ENCODE measurements around the gene PHLDA3. TPM values are rescaled to one million over a fixed set of nuclear protein-coding genes. Genes with fewer than 3 reads are reported as not detected.
"Not testable (repeated sequence)": the region's sequence is repeated elsewhere in the genome, so short reads cannot be mapped to it uniquely, and the experiment has no call there.

The PHLDA3 gene
- polyA plus RNA-seq, 2 of the 4 experiments (the other 2 are of a cell fraction) = 40.5 to 91.1 TPM

- ChIA-PET CTCF (interaction anchor here (2.3 to 34.3 kb wide), 5 partner anchors 10 to 40 kb away, joined by 9 to 1452 read pairs (median 188); partner anchors contain the start of genes CSRP1 and PHLDA3), POLR2A (interaction anchor here (0.5 kb wide), 1 partner anchor 13 kb away, joined by 3 read pairs; no protein-coding TSS in a partner anchor)
- 79% methylated on average over 8 of the region's 8 CpGs for WGBS (ENCODE audit: missing lambda C conversion rate)
- TF ChIP-seq ELK1 (IDR thresholded peaks at IDR 0.05; ENCODE audit: low read depth, low read length) (no peak), TP53 (CRISPR knock-in tag; IDR thresholded peaks at IDR 0.05) (no peak), RAD21 (conservative IDR thresholded peaks at IDR 0.05 in 1 of 2, IDR thresholded peaks at IDR 0.05 in 1 of 2) (no peak), PBX3 (IDR thresholded peaks at IDR 0.05) (no peak), POLR2AphosphoS2 (conservative IDR thresholded peaks at IDR 0.05; ENCODE audit: low read length) (no peak), GATA3 (IDR thresholded peaks at IDR 0.05; ENCODE audit: borderline replicate concordance) (no peak)
- DNase-seq (ENCODE audit: low read depth in 1 of 2, low spot score in 1 of 2) (no peak), ATAC-seq (no peak), FAIRE-seq (no peak)
- Histone ChIP-seq H3K27ac (peak overlapping the region; percentile 7 to 75; a peak in 3 of 6 replicates), H3K4me1 (peaks cover 49% of the 10 kb centered on the region), H3K4me3 (no peak overlapping the region), H3K9me3 (no peaks in the 10 kb centered on the region), H3K4me2 (peak overlapping the region; percentile 53)
Measured at GRCh38 chr1:201475915-201476669, 7.1 kb upstream of the PHLDA3 start.

GRCh38 chr1:201475130-201475529 lies 6.1 kb upstream of the PHLDA3 start:
- CTCF ChIA-PET = interaction anchor here (2.3 to 34.3 kb wide), 5 partner anchors 9 to 39 kb away, joined by 9 to 1452 read pairs (median 188); partner anchors contain the start of genes CSRP1 and PHLDA3
- DNase-seq (ENCODE audit: low read depth in 1 of 2, low spot score in 1 of 2) (peak in 1 of 2 experiments; percentile 71), FAIRE-seq (no peak)

DNA sequence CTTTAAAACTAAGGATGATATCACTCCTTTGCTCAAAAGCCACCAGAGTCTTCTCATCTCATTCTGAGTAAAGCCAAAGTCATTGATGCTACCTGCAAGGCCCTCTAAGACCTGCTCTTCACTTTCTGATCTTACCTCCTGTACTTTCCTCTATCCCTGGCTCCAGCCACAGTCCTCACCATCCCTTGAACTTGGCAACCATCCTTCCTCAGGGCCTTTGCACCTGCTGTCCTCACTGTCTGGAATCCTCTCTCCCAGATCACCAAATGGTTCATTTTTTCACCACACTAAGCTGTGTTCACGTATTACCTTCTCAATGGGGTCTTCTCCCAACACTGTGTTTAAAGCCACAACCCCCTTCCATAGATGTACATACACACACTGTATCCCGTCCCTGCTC lies 4.3 kb upstream of the PHLDA3 start:
- ChIA-PET POLR2A (interaction anchor here (1.8 kb wide), 1 partner anchor 13 kb away, joined by 6 read pairs; no protein-coding TSS in a partner anchor), CTCF (interaction anchor here (0.9 to 15.2 kb wide), 6 partner anchors 6 to 320 kb away, joined by 3 to 318 read pairs (median 4); no protein-coding TSS in a partner anchor)
- FAIRE-seq (no peak), DNase-seq (ENCODE audit: low read depth in 1 of 2, low spot score in 1 of 2) (no peak), ATAC-seq (no peak)
- Histone ChIP-seq H3K9me3 (no peaks in the 10 kb centered on the region), H3K27ac (no peak overlapping the region), H3K4me1 (peaks cover 47% of the 10 kb centered on the region), H3K4me3 (no peak overlapping the region), H3K4me2 (no peak overlapping the region)
- 92% methylated on average over 2 of the region's 2 CpGs for WGBS (ENCODE audit: missing lambda C conversion rate)
- TF ChIP-seq PBX3 (IDR thresholded peaks at IDR 0.05) = no peak
- TF ChIP-seq, protein P1, sequence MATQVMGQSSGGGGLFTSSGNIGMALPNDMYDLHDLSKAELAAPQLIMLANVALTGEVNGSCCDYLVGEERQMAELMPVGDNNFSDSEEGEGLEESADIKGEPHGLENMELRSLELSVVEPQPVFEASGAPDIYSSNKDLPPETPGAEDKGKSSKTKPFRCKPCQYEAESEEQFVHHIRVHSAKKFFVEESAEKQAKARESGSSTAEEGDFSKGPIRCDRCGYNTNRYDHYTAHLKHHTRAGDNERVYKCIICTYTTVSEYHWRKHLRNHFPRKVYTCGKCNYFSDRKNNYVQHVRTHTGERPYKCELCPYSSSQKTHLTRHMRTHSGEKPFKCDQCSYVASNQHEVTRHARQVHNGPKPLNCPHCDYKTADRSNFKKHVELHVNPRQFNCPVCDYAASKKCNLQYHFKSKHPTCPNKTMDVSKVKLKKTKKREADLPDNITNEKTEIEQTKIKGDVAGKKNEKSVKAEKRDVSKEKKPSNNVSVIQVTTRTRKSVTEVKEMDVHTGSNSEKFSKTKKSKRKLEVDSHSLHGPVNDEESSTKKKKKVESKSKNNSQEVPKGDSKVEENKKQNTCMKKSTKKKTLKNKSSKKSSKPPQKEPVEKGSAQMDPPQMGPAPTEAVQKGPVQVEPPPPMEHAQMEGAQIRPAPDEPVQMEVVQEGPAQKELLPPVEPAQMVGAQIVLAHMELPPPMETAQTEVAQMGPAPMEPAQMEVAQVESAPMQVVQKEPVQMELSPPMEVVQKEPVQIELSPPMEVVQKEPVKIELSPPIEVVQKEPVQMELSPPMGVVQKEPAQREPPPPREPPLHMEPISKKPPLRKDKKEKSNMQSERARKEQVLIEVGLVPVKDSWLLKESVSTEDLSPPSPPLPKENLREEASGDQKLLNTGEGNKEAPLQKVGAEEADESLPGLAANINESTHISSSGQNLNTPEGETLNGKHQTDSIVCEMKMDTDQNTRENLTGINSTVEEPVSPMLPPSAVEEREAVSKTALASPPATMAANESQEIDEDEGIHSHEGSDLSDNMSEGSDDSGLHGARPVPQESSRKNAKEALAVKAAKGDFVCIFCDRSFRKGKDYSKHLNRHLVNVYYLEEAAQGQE (IDR thresholded peaks at IDR 0.05) = no peak
- no peak for TF ChIP-seq ZNF302 (CRISPR knock-in tag; IDR thresholded peaks at IDR 0.05)
- TF ChIP-seq FOSB (CRISPR knock-in tag; IDR thresholded peaks at IDR 0.05) = no peak
- TF ChIP-seq HOXB13 (CRISPR knock-in tag; IDR thresholded peaks at IDR 0.05; ENCODE audit: low read depth) = no peak

More at GRCh38 chr1:201475130-201475529, 6.1 kb upstream of the PHLDA3 start:
- peak; percentile 9 to 59; a peak in 4 of 6 replicates for ATAC-seq
- H3K4me2 ChIP-seq = peak overlapping the region; percentile 53
- H3K27ac ChIP-seq = peak overlapping the region in 1 of 2 experiments; percentile 75; a peak in 3 of 6 replicates
- 12% methylated on average over 2 of the region's 2 CpGs for WGBS (ENCODE audit: missing lambda C conversion rate)
- H3K9me3 ChIP-seq = no peaks in the 10 kb centered on the region
- POLR2A ChIA-PET = no interaction called here
- TF ChIP-seq EP300 (IDR thresholded peaks at IDR 0.05) (peak in 1 of 2 experiments; percentile 19; a peak in 1 of 5 replicates), CHD2 (IDR thresholded peaks at IDR 0.05; ENCODE audit: low read length, partially characterized antibody) (no peak), FOSL2 (IDR thresholded peaks at IDR 0.05) (no peak), FOSL2 (CRISPR knock-in tag; IDR thresholded peaks at IDR 0.05) (peak; percentile 34), CBX2 (IDR thresholded peaks at IDR 0.05; ENCODE audit: borderline replicate concordance, low read depth) (no peak)
- no peak overlapping the region for H3K4me3 ChIP-seq
- H3K4me1 ChIP-seq = peaks cover 44% of the 10 kb centered on the region

DNA sequence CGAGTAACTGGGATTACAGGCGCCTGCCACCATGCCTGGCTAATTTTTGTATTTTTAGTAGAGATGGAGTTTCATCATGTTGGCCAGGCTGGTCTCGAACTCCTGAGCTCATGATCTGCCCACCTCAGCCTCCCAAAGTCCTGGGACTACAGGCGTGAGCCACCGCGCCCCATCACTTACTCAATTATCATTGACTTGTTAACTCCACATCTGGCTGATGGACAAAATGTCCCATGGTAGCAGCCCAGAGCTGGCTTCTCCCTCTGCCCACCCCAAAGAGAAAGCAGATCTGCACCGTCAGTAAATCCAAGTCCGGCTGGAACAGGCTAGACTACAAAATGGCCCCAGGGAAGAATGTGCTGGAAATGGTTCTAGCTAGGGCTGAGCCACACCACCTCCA lies 3.3 kb upstream of the PHLDA3 start:
- H3K9me3 ChIP-seq; ATAC-seq; H3K27ac ChIP-seq; DNase-seq (ENCODE audit: low read depth in 1 of 2, low spot score in 1 of 2); FAIRE-seq; H3K4me2 ChIP-seq; H3K4me3 ChIP-seq: not testable (repeated sequence)
- ChIA-PET POLR2A (interaction anchor here (0.6 to 1.8 kb wide), 2 partner anchors 12 to 32 kb away, joined by 5 to 6 read pairs; no protein-coding TSS in a partner anchor), CTCF (interaction anchor here (0.7 to 15.2 kb wide), 8 partner anchors 7 to 218 kb away, joined by 3 to 318 read pairs (median 4); no protein-coding TSS in a partner anchor)
- 92% methylated on average over 8 of the region's 8 CpGs for WGBS (ENCODE audit: missing lambda C conversion rate)
- peaks cover 45% of the 10 kb centered on the region for H3K4me1 ChIP-seq

Data from A549 (cell line).